Adrenal gland (tissue), 12 donors: ENCODE results near the gene NPR2. TPM values are rescaled to one million over a fixed set of nuclear protein-coding genes. Genes with fewer than 3 reads are reported as not detected.
A peak's percentile ranks its signal among the peaks of the same experiment; 100 is the strongest.

Source experiments
- DNase-seq, 7 donors: peaks; one replicate each; pipeline ENCODE4 v3.0.0-alpha.2; 2019 to 2020
- H3K27ac ChIP-seq, 5 donors: fragments of 200-600 bp; sonication (generic) in 4 of 5; 1 replicate in 3 of 5; 2 replicates in 2 of 5; pipeline versions ENCODE4 v1.5.1 to v1.8.0; 2016 to 2020; ENCODE audit warnings: mild to moderate bottlenecking in 1 of 5
- H3K27me3 ChIP-seq: fragments of 200-600 bp; 2 replicates; pipeline ENCODE4 v1.8.0; 2021
- H3K36me3 ChIP-seq, 2 donors: fragments of 200-600 bp; replicated peaks in 1 of 2; 1 replicate in 1 of 2; 2 replicates in 1 of 2; pipeline versions ENCODE4 v1.5.1 to v1.8.0; 2018 to 2022
- H3K4me1 ChIP-seq, 2 donors: fragments of 200-600 bp; replicated peaks in 1 of 2; 1 replicate in 1 of 2; 2 replicates in 1 of 2; pipeline versions ENCODE4 v1.5.1 to v1.8.0; 2018 to 2021
- H3K4me3 ChIP-seq, 4 donors: fragments of 200-600 bp; sonication (generic) in 3 of 4; one replicate each; pipeline ENCODE4 v1.5.1; 2016 to 2018
- H3K9me3 ChIP-seq, 3 donors: fragments of 200-600 bp; sonication (generic) in 1 of 3; replicated peaks in 1 of 3; 1 replicate in 2 of 3; 2 replicates in 1 of 3; pipeline versions ENCODE4 v1.5.1 to v1.8.0; 2016 to 2021
- CTCF ChIP-seq, 6 experiments: fragments of 450-650 bp in 4 of 6; fragments of 200-600 bp in 2 of 6; sonication (generic) in 1 of 6; IDR thresholded peaks; 1 replicate in 5 of 6; 2 replicates in 1 of 6; pipeline versions ENCODE4 v1.5.1 to v1.8.0; 2016 to 2021; ENCODE audit warnings: antibody characterized with exemption in 6 of 6, mild to moderate bottlenecking in 2 of 6, moderate library complexity in 1 of 6
- POLR2A ChIP-seq, 2 donors: fragments of 450-650 bp; IDR thresholded peaks; one replicate each; pipeline ENCODE4 v1.6.1; 2017; ENCODE audit warnings: antibody characterized with exemption in 2 of 2, mild to moderate bottlenecking in 2 of 2, moderate library complexity in 1 of 2
- WGBS, 4 donors: extraction: QIAGEN DNeasy Blood & Tissue Kit in 2 of 4; methylation state at CpG; one replicate each; pipeline versions ENCODE4 v1.1.5 to v1.1.7; 2013 to 2017; 5-methylcytosine and 5-hydroxymethylcytosine counted together
- intact Hi-C, 2 donors: fragments of 100-400 bp; cut with DNase I; formaldehyde crosslinking; loops; one replicate each; pipeline versions ENCODE4 v1.14.1 to v1.15.0; 2022 to 2023
- polyA plus RNA-seq, 3 donors: library from polyadenylated mRNA; stranded (reverse); fragments of 200-250 nt in 2 of 3; fragments of 350-450 nt in 1 of 3; fragmentation: Illumina TruSeq in 1 of 3; extraction: RNeasy Lipid Tissue Mini Kit (QIAGEN cat#74804) in 1 of 3; gene quantifications; one replicate each; pipeline ENCODE4 v1.2.3, GENCODE V29; 2013 to 2014
- total RNA-seq, 9 donors: library from RNA; depleted of rRNA in 4 of 9; stranded (reverse); fragments of >200 nt in 4 of 9; fragments of 120-200 nt in 1 of 9; fragmentation: NEBNext Ultra II Directional in 1 of 9; extraction: Animal tissue kit (Norgen Biotek cat#: 25700) in 1 of 9; gene quantifications; one replicate each; pipeline versions ENCODE4 v1.1.0 to v1.2.4, GENCODE V29; 2013 to 2023
- donor health status: healthy with polysubstance abuse.
- donor health status: Bipolar disorder and iron deficiency.
- donor health status: DM: yes; HTN: yes; CAD: no.
- donor health status: DM: no; HTN: no; CAD: no.
- donor health status: DM: no; HTN: no; CAD: no.
- donor health status: DM: yes; HTN: yes; CAD: no.

The NPR2 gene
- total and polyA plus RNA-seq, 12 donors, result 5.6 to 69.9 (median 24.1) TPM

- intact Hi-C loops, result no loop called here
- TF ChIP-seq CTCF (IDR thresholded peaks at IDR 0.05) (no peak), POLR2A (IDR thresholded peaks at IDR 0.05) (no peak)
- H3K27ac ChIP-seq, result peak overlapping the region in 3 of 5 donors; percentile 33 to 75 (median 75)
Observed at GRCh38 chr9:35811381-35812024, 20.1 kb downstream of the NPR2 start.

GRCh38 chr9:35812025-35812602 lies 20.7 kb downstream of the NPR2 start, which contains the start of gene SPAG8:
TSS of gene SPAG8 (minus strand) at chr9:35812262. CDS start at chr9:35812147, 115 bp downstream.
- Histone ChIP-seq H3K27me3 (no peaks in the 10 kb centered on the region), H3K4me1 (peaks cover 19 to 30% of the 10 kb centered on the region in 2 donors), H3K36me3 (peaks cover 0 to 19% of the 10 kb centered on the region in 2 donors), H3K9me3 (no peaks in the 10 kb centered on the region), H3K4me3 (peak within 1 kb of the TSS in 2 of 4 donors; percentile 26 to 35), H3K27ac (peak within 1 kb of the TSS; percentile 33 to 98 (median 66))
- intact Hi-C loops, result no loop called here
- 1 to 4% (median 2%) methylated on average over 8 to 28 of the region's 28 CpGs for WGBS, 4 donors
- TF ChIP-seq POLR2A (IDR thresholded peaks at IDR 0.05), result peak in 1 of 2 donors; percentile 63
- no peak for TF ChIP-seq CTCF (IDR thresholded peaks at IDR 0.05)
- DNase-seq, result peak; percentile 87 to 98 (median 97)

More at GRCh38 chr9:35811381-35812024, 20.1 kb downstream of the NPR2 start:
- Histone ChIP-seq H3K27me3 (no peaks in the 10 kb centered on the region), H3K9me3 (no peaks in the 10 kb centered on the region), H3K36me3 (peaks cover 0 to 25% of the 10 kb centered on the region in 2 donors), H3K4me3 (peak overlapping the region in 2 of 4 donors; percentile 26 to 35), H3K4me1 (peaks cover 19 to 30% of the 10 kb centered on the region in 2 donors)
- 11 to 16% (median 14%) methylated on average over 4 to 12 of the region's 12 CpGs for WGBS, 4 donors
- DNase-seq, result peak; percentile 39 to 78 (median 59)

- intact Hi-C loops, result no loop called here
- no peak for TF ChIP-seq CTCF (IDR thresholded peaks at IDR 0.05)
- Histone ChIP-seq H3K4me3 (peak overlapping the region in 1 of 4 donors; percentile 77), H3K36me3 (peaks cover 0 to 6% of the 10 kb centered on the region in 2 donors), H3K4me1 (peaks cover 19 to 30% of the 10 kb centered on the region in 2 donors), H3K9me3 (no peaks in the 10 kb centered on the region), H3K27ac (peak overlapping the region in 4 of 5 donors; percentile 94 to 98 (median 96)), H3K27me3 (no peaks in the 10 kb centered on the region)
- WGBS, 4 donors, result 78 to 87% (median 82%) methylated on average over 9 to 10 of the region's 10 CpGs
- DNase-seq, result no peak
Observed at GRCh38 chr9:35813434-35814105, 22.2 kb downstream of the NPR2 start.
